ENCODE results near the gene TP53TG5.

DNA sequence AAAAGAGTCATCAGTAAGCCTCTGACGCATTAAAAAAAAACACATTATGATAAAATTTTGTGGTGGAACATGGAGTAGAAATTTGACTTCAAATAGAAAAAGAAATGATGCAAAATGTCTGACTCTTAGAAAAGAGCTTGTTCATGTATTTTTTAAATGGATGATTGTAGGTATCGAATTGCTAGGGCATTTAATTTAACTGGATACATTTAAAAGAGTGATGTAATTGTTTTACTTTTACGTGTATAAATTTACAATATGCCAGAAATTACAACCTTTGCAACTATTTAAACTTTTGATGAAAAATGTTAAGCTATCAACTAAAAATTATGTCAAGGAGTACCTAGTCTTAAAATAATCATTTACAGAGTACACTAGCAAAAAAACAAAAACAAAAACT lies 25.4 kb downstream of the TP53TG5 start:
- no peak for TF ChIP-seq CTCF (conservative IDR thresholded peaks at IDR 0.05 in 1 of 2, IDR thresholded peaks at IDR 0.05 in 1 of 2; ENCODE audit: low read depth in 1 of 2, low read length in 2 of 2)
- no peak for TF ChIP-seq EZH2 (IDR thresholded peaks at IDR 0.05; ENCODE audit: low read length, missing control alignments)

Measured in fibroblast of lung (primary cell).